Tibial artery (tissue), 4 donors: Measurements from ENCODE around the gene RASA2.
A peak's percentile ranks its signal among the peaks of the same experiment; 100 is the strongest.

ENCODE experiments used
- DNase-seq, 2 donors: peaks; one replicate each; pipeline ENCODE4 v3.0.0-alpha.2; 2019
- H3K27ac ChIP-seq, 2 donors: fragments of 200-600 bp; sonication (generic) in 1 of 2; 1 replicate in 1 of 2; 2 replicates in 1 of 2; pipeline ENCODE4 v1.5.1; 2018 to 2019; ENCODE audit warnings: mild to moderate bottlenecking in 1 of 2
- H3K27me3 ChIP-seq, 2 donors: fragments of 200-600 bp; sonication (generic) in 1 of 2; one replicate each; pipeline versions ENCODE4 v1.5.1 to v1.6.0; 2016 to 2019
- H3K36me3 ChIP-seq, 3 donors: fragments of 200-600 bp; sonication (generic) in 2 of 3; one replicate each; pipeline ENCODE4 v1.5.1; 2016 to 2019; ENCODE audit warnings: mild to moderate bottlenecking in 2 of 3
- H3K4me1 ChIP-seq, 4 donors: fragments of 200-600 bp; sonication (generic) in 2 of 4; 1 replicate in 3 of 4; 2 replicates in 1 of 4; pipeline ENCODE4 v1.5.1; 2016 to 2019
- H3K4me3 ChIP-seq, 2 donors: fragments of 200-600 bp; sonication (generic) in 1 of 2; 1 replicate in 1 of 2; 2 replicates in 1 of 2; pipeline ENCODE4 v1.5.1; 2018 to 2019; ENCODE audit warnings: mild to moderate bottlenecking in 2 of 2
- H3K9me3 ChIP-seq, 3 donors: fragments of 200-600 bp; sonication (generic) in 1 of 3; one replicate each; pipeline ENCODE4 v1.5.1; 2016 to 2019
- CTCF ChIP-seq, 2 experiments: fragments of 200-600 bp in 1 of 2; fragments of 450-650 bp in 1 of 2; IDR thresholded peaks; one replicate each; pipeline ENCODE4 v1.5.1; 2017 to 2019; ENCODE audit warnings: antibody characterized with exemption in 2 of 2, mild to moderate bottlenecking in 1 of 2, moderate library complexity in 1 of 2
- intact Hi-C: fragments of 100-400 bp; cut with DNase I; formaldehyde crosslinking; loops from one replicate; pipeline ENCODE4 v1.15.0; 2023; ENCODE audit warnings: low total_unique reads

RASA2 gene

GRCh38 chr3:141482245-141482922, 4.4 kb upstream of the RASA2 start:
- Histone ChIP-seq H3K4me1 (peaks cover 0 to 8% (median 3%) of the 10 kb centered on the region in 4 donors), H3K27ac (no peak overlapping the region), H3K27me3 (no peaks in the 10 kb centered on the region), H3K36me3 (no peaks in the 10 kb centered on the region), H3K9me3 (no peaks in the 10 kb centered on the region), H3K4me3 (no peak overlapping the region)
- no peak for DNase-seq
- no peak for TF ChIP-seq CTCF (IDR thresholded peaks at IDR 0.05)
- intact Hi-C loops, result no loop called here

- H3K4me3 ChIP-seq, result no peak overlapping the region
- no peaks in the 10 kb centered on the region for H3K36me3 ChIP-seq
- intact Hi-C loops, result no loop called here
- H3K27ac ChIP-seq, result no peak overlapping the region
- peaks cover 0 to 20% (median 10%) of the 10 kb centered on the region in 4 donors for H3K4me1 ChIP-seq
- no peaks in the 10 kb centered on the region for H3K27me3 ChIP-seq
- no peaks in the 10 kb centered on the region for H3K9me3 ChIP-seq
- TF ChIP-seq CTCF (IDR thresholded peaks at IDR 0.05), result no peak
- no peak for DNase-seq
Measured at GRCh38 chr3:141484701-141485287, 2.0 kb upstream of the RASA2 start.

- no peak for TF ChIP-seq CTCF (IDR thresholded peaks at IDR 0.05)
- Histone ChIP-seq H3K36me3 (no peaks in the 10 kb centered on the region), H3K27ac (peak overlapping the region; percentile 96 to 97), H3K4me3 (peak overlapping the region; percentile 84 to 95), H3K4me1 (peaks cover 0 to 20% (median 10%) of the 10 kb centered on the region in 4 donors), H3K27me3 (no peaks in the 10 kb centered on the region), H3K9me3 (no peaks in the 10 kb centered on the region)
- intact Hi-C loops, result no loop called here
- no peak for DNase-seq
Measured at GRCh38 chr3:141485641-141486495, 959 bp upstream of the RASA2 start.

- Histone ChIP-seq H3K9me3 (no peaks in the 10 kb centered on the region), H3K27me3 (no peaks in the 10 kb centered on the region), H3K27ac (peak overlapping the region; percentile 96 to 97), H3K4me3 (peak overlapping the region; percentile 84 to 95), H3K36me3 (no peaks in the 10 kb centered on the region), H3K4me1 (peaks cover 0 to 25% (median 10%) of the 10 kb centered on the region in 4 donors)
- intact Hi-C loops, result no loop called here
- no peak for TF ChIP-seq CTCF (IDR thresholded peaks at IDR 0.05)
- peak in 1 of 2 donors; percentile 40 for DNase-seq
Measured at GRCh38 chr3:141486496-141486745, 406 bp upstream of the RASA2 start.

- TF ChIP-seq CTCF (IDR thresholded peaks at IDR 0.05), result peak in 1 of 2 experiments; percentile 7
Measured at GRCh38 chr3:141487521-141488252, 860 bp downstream of the RASA2 start.

More at GRCh38 chr3:141487521-141488252, 860 bp downstream of the RASA2 start:
- H3K4me3 ChIP-seq, result peak overlapping the region; percentile 84 to 95
- H3K4me1 ChIP-seq, result peaks cover 0 to 25% (median 10%) of the 10 kb centered on the region in 4 donors
- no peaks in the 10 kb centered on the region for H3K27me3 ChIP-seq
- peak overlapping the region; percentile 96 to 97 for H3K27ac ChIP-seq
- no peaks in the 10 kb centered on the region for H3K36me3 ChIP-seq
- no peaks in the 10 kb centered on the region for H3K9me3 ChIP-seq
- intact Hi-C loops, result no loop called here
- DNase-seq, result peak; percentile 66 to 83
